ENCODE results near the gene PPFIA2.

DNA sequence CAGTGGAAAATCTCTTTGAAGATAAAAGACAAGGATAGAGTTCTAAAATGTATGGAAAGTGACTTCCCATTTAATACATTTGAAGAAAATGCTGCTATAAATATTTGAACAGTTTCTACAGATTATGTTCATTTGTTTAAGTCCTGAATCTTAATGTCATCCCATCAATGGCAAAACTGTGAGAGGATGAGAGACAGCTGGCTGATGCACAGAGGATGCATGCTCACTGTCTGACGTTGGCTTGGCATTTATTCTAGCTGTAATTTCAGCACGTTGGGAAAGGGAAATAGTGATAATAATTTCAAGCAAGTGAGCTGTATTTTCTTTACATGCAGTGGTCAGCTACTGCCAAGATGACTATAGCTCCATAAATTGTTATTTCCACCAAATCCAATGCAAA lies 40.5 kb downstream of the PPFIA2 start:
- TF ChIP-seq, protein P1, sequence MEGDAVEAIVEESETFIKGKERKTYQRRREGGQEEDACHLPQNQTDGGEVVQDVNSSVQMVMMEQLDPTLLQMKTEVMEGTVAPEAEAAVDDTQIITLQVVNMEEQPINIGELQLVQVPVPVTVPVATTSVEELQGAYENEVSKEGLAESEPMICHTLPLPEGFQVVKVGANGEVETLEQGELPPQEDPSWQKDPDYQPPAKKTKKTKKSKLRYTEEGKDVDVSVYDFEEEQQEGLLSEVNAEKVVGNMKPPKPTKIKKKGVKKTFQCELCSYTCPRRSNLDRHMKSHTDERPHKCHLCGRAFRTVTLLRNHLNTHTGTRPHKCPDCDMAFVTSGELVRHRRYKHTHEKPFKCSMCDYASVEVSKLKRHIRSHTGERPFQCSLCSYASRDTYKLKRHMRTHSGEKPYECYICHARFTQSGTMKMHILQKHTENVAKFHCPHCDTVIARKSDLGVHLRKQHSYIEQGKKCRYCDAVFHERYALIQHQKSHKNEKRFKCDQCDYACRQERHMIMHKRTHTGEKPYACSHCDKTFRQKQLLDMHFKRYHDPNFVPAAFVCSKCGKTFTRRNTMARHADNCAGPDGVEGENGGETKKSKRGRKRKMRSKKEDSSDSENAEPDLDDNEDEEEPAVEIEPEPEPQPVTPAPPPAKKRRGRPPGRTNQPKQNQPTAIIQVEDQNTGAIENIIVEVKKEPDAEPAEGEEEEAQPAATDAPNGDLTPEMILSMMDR (IDR thresholded peaks at IDR 0.05): no peak
- TF ChIP-seq EP300 (IDR thresholded peaks at IDR 0.05; ENCODE audit: low read depth) (no peak), POLR2A (IDR thresholded peaks at IDR 0.05) (no peak)
